ENCODE data around the gene SNCG.

The SNCG gene

DNA sequence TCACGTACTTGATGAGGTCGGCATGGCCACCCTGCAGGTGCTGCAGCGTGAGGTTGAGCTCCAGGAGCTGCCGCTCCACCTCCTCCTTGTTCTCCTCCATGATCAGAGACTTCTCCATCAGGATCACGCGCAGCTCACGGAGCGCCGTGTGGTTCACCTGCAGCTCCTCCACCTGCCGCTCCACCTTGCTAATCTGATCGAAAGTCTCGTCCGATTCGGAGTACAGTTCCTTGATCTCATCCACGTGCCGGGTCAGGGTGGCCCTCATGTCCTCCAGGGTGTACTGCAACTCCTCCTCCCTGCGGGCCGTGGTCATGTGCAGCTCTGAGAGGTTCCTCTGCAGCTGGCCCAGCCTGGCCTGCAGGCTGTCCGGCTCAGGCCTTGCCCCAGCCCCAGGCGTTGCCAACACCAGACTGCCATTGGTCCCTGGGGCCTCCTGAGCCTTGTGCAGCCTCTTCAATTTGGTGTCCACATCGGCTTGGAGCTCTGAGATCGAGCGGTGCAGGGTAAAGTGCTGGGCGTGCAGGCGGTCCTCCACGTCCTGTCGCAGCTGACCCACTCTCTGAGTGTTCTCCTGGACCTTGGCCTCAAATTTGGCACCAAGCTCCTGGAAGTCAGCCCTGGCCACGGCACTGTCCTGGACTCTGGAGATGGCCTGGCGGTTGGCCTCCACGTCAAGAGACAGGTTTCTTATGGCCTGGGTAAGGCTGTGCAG is 14.9 kb upstream of the SNCG start:
- TF ChIP-seq, protein P1, sequence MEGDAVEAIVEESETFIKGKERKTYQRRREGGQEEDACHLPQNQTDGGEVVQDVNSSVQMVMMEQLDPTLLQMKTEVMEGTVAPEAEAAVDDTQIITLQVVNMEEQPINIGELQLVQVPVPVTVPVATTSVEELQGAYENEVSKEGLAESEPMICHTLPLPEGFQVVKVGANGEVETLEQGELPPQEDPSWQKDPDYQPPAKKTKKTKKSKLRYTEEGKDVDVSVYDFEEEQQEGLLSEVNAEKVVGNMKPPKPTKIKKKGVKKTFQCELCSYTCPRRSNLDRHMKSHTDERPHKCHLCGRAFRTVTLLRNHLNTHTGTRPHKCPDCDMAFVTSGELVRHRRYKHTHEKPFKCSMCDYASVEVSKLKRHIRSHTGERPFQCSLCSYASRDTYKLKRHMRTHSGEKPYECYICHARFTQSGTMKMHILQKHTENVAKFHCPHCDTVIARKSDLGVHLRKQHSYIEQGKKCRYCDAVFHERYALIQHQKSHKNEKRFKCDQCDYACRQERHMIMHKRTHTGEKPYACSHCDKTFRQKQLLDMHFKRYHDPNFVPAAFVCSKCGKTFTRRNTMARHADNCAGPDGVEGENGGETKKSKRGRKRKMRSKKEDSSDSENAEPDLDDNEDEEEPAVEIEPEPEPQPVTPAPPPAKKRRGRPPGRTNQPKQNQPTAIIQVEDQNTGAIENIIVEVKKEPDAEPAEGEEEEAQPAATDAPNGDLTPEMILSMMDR (IDR thresholded peaks at IDR 0.05), result no peak

DNA sequence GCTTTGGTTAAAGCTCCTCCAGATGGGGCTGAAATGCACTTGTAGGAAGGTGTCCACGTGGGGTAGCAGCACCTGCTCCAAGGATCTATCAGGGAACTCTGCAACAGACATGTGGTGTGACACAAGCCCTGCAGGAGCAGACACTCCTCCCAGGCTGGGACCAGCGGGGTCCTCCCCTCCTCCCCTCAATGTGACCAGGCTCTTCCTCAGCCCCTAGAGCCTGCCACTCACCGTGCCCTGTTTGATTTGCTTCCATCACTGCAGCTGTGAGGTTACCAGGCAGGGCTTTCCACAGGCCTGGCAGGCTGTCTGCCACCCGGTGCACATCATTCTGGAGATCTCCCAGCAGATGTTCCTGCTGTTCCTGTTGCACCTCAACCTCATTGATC is 14.4 kb upstream of the SNCG start:
- TF ChIP-seq, protein P1 (IDR thresholded peaks at IDR 0.05), result no peak

DNA sequence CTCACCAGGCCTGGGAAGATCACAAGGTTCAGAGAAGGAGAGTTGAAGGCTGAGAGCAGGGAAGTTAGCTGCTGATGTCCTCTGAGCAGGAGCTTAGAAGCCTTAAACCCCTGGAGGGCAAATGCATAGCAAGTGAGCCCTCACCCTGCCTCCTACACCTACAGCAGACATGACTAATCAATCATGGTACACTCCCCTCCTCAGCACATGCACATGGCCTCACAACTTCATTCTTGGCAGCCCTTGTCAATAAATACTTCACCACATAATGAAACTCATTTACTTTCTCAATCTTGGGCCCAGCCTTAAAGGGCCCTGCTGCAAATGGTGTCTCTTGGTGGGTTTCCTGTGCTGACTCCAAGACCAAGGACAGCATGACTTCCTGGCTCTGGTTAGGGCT is 13.9 kb upstream of the SNCG start:
- TF ChIP-seq, protein P1 (IDR thresholded peaks at IDR 0.05), result no peak

DNA sequence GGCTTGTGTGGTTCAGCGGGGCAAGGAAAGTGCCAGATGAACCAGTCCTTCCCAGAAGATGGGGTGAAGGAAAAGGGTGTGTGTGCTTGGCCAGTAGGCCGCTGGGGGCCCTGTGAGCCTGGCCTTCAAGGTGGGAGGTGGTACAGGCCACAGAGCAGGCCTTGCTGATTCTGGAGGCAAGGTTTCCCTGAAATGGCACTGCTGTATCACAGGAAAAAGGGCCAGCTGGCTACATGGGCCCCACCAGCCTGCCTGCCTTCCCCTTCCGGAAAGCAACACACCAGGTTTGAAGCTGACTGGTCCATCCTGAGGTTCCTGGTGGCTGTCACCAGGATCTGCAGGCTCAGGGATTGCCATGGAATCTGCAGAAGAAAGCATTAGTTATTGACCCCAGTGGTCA is 13.5 kb upstream of the SNCG start:
- TF ChIP-seq, protein P1 (IDR thresholded peaks at IDR 0.05), result no peak

DNA sequence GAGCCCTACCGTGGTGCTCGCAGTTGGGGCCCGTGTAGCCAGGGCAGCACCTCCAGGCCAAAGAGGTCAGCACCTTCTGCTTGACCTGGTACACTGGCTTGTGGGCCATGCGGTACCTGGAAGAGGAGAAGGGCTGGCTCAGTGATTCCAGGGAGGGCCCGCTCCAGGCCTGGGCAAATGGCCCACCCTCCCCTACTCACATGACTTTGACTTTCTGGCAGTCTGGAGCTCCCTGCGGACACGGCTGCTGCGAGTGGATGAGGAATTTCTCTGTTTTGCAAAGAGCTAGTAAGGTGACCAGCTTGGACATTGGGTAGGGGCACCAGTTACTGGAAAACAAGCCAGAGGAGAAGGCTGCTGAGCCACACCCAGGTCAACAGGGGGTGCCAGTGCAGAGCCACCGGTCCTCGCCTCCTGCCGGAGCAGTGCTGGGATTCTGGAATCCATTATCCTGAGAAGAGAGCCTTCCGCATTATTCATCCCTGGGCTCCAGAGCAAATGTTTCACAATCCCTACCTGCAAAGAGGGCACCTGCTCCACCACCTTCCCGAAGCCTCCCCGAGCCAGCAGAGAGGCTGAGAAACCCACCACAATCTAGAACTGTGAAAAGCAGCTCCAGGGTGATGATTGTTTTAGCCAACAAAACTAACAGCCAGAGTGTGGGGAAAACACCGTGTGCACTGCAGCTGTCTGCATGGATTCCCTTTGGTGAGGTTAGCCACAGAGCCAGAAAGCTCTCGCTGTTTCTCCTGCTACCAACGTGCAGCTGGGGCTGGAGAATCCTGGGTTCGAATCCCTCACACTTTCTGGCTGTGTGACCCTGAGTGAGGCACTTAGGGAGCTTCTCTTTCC is 12.8 kb upstream of the SNCG start:
- TF ChIP-seq, protein P1 (IDR thresholded peaks at IDR 0.05), result peak; percentile 20; the same call in 1 of the 2 replicates

DNA sequence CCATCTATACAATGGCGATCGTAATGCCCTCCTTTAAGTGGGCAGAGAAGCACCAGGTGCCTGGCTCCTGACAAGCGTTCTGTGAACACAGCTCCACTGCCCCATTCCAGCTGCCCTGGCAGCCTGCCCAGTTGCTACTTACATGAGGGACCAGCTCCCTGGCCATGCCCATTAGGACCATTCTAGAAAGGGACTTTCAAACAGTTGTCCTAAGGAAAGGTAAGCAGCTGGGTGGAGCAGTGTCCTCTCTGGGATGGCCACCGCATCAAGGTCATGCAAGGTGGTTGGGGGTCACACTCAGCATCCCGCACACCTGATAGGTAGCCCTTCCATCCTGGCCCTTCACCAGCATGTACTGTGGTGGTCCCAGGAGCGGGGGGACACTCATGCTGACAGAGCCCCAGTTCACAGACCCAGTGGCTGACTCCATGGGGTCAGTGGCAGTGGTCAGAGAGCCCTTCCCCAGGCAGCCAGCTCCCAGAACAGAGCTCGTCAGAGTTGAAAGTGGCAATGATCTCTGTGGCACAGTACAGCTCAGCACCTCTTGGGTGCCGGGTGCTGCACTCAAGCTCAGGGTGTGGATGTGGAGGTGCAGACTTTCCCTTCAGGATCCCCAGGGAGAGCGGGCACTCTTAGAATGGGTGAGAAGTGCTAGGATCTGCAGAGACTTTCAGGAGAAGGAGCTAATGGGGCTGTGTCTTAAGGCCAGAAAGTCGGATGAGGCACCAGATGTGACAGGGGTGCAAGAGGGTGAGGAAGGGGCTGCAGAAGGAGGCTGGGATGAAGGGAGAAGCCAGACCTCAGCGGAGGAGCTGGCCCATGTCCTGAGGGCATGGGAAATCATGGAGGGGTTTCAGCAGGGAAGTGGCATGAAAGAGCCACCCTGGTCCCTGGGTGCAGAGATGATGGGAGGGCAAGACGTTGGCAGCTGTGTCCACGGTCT is 11.9 kb upstream of the SNCG start:
- TF ChIP-seq, protein P1 (IDR thresholded peaks at IDR 0.05), result no peak

DNA sequence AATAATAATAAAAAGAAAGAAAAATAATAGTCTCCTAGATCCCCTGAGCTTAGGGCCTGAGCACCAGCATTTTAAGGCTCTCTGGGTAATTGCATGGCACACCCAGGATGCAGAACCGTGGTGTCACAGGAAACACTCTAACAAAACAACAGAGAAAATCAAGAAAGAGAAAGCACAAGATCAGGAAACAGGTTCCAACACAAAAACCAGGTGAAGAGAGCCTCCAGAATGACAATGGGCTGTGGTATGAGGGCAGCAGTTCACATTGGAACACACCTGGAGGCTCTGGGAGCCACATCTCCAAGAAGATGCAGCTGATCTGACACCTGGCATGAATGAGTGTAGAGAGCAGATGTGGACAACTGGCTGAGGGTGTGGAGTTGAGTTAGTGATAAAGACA is 8.1 kb upstream of the SNCG start:
- TF ChIP-seq, protein P1 (IDR thresholded peaks at IDR 0.05), result no peak

Data from LNCAP (cell line).